Naive thymus-derived CD8-positive, alpha-beta T cell (primary cell): ENCODE data around the gene DIS3L2. TPM values are rescaled to one million over a fixed set of nuclear protein-coding genes. Genes with fewer than 3 reads are reported as not detected.

Experiments
- ATAC-seq, 2 donors: fragments of 150-1000 bp; cut with Tn5 transposase in 1 of 2; sonication (Bioruptor Pico), chemical (Tn5 transposase) in 1 of 2; 1 replicate in 1 of 2; 2 replicates in 1 of 2; pipeline ENCODE4 v1.10.0; 2021; ENCODE audit warnings: mild to moderate bottlenecking in 2 of 2, moderate library complexity in 2 of 2
- POLR2A ChIA-PET: fragments of 350-600 bp; sonication (Branson Sonifier 250); formaldehyde crosslinking; loops from one replicate; lab custom pipeline; 2021; ENCODE audit warnings: antibody characterized with exemption; lab: Charles Lee
- DNase-seq, 10 donors: peaks; one replicate each; pipeline versions ENCODE4 v3.0.0 to v3.0.0-alpha.2; 2020 to 2022
- H3K27ac Mint-ChIP-seq, 10 donors: one replicate each; pipeline ENCODE4 v1.8.0; 2020 to 2022; ENCODE audit warnings: mild to moderate bottlenecking in 10 of 10, mixed read lengths in 10 of 10, moderate library complexity in 4 of 10, inconsistent platforms in 1 of 10
- H3K27me3 Mint-ChIP-seq, 5 donors: one replicate each; pipeline ENCODE4 v1.8.0; 2021 to 2022; ENCODE audit warnings: mixed read lengths in 5 of 5
- H3K36me3 Mint-ChIP-seq, 3 donors: one replicate each; pipeline ENCODE4 v1.8.0; 2020 to 2022; ENCODE audit warnings: mixed read lengths in 3 of 3, mild to moderate bottlenecking in 2 of 3, inconsistent platforms in 1 of 3
- H3K4me1 Mint-ChIP-seq, 4 donors: one replicate each; pipeline ENCODE4 v1.8.0; 2021 to 2022; ENCODE audit warnings: mixed read lengths in 4 of 4
- H3K4me3 Mint-ChIP-seq, 10 donors: one replicate each; pipeline ENCODE4 v1.8.0; 2020 to 2022; ENCODE audit warnings: mild to moderate bottlenecking in 10 of 10, mixed read lengths in 10 of 10, moderate library complexity in 6 of 10, inconsistent platforms in 1 of 10
- H3K9me3 Mint-ChIP-seq, 9 donors: one replicate each; pipeline ENCODE4 v1.8.0; 2020 to 2022; ENCODE audit warnings: mixed read lengths in 9 of 9, mild to moderate bottlenecking in 3 of 9, inconsistent platforms in 1 of 9, moderate library complexity in 1 of 9
- polyA plus RNA-seq, 3 donors: library from polyadenylated mRNA; unstranded; fragments of 300-500 nt; fragmentation: Illumina TruSeq; gene quantifications; one replicate each; pipeline ENCODE4 v1.2.3, GENCODE V29; 2021
- total RNA-seq, 8 experiments: library from RNA in 2 of 8; stranded (reverse) in 2 of 8; gene quantifications; one replicate each; pipeline ENCODE4 v1.2.3 and lab custom pipeline; 2021 to 2026

The DIS3L2 gene
- total and polyA plus RNA-seq, 5 experiments from 2014 or later, result 12.5 to 59.1 (median 17.2) TPM

GRCh38 chr2:232342635-232343565 lies 381.4 kb downstream of the DIS3L2 start:
- Mint-ChIP-seq H3K9me3 (peaks cover 0 to 4% (median 0%) of the 10 kb centered on the region in 9 donors), H3K36me3 (no peaks in the 10 kb centered on the region), H3K27me3 (no peaks in the 10 kb centered on the region), H3K27ac (peak overlapping the region in 4 of 10 donors; percentile 14 to 73 (median 39)), H3K4me3 (no peak overlapping the region), H3K4me1 (peaks cover 10 to 25% (median 13%) of the 10 kb centered on the region in 4 donors)
- ATAC-seq (peak; percentile 33), DNase-seq (peak in 1 of 10 donors; percentile 23)
- POLR2A ChIA-PET, result no interaction called here

DNA sequence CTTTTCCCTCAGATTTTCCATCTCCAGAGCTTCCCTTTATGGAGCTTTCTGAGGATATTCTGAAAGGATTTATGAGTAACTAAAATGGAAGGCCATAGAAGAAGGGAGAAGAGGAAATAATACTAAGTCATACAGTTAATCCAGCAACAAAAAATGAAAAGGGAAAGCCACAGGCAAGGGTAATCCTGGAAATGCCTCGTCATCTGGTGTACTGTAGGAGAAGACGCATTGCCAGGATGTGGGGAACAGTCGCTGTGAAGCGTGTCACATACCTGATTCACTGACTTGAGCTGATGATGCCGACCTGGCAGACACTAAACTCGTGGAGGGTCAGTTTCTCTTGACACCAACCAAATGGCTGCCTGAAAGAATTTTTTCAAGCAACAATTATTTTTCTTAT lies 382.3 kb downstream of the DIS3L2 start:
- ATAC-seq (no peak), DNase-seq (no peak)
- peak overlapping the region in 3 of 10 donors; percentile 27 to 62 (median 47) for H3K27ac Mint-ChIP-seq

GRCh38 chr2:232345251-232345650 lies 383.7 kb downstream of the DIS3L2 start:
- Mint-ChIP-seq H3K4me1 (peaks cover 7 to 32% (median 11%) of the 10 kb centered on the region in 4 donors), H3K27me3 (peaks cover 0 to 2% (median 0%) of the 10 kb centered on the region in 5 donors), H3K36me3 (no peaks in the 10 kb centered on the region), H3K4me3 (no peak overlapping the region), H3K9me3 (peaks cover 0 to 4% (median 0%) of the 10 kb centered on the region in 9 donors), H3K27ac (peak overlapping the region in 2 of 10 donors; percentile 43 to 53)
- ATAC-seq (no peak), DNase-seq (peak in 1 of 10 donors; percentile 57)
- POLR2A ChIA-PET, result no interaction called here

More for the DNA sequence above, 382.3 kb downstream of the DIS3L2 start:
- H3K4me3 Mint-ChIP-seq, result no peak overlapping the region
- H3K4me1 Mint-ChIP-seq, result peaks cover 10 to 27% (median 13%) of the 10 kb centered on the region in 4 donors
- peaks cover 0 to 4% (median 0%) of the 10 kb centered on the region in 9 donors for H3K9me3 Mint-ChIP-seq
- H3K36me3 Mint-ChIP-seq, result no peaks in the 10 kb centered on the region
- H3K27me3 Mint-ChIP-seq, result peaks cover 0 to 2% (median 0%) of the 10 kb centered on the region in 5 donors
- POLR2A ChIA-PET, result no interaction called here

GRCh38 chr2:232347369-232347768 lies 385.9 kb downstream of the DIS3L2 start:
- peaks cover 7 to 44% (median 14%) of the 10 kb centered on the region in 4 donors for H3K4me1 Mint-ChIP-seq
- DNase-seq (no peak), ATAC-seq (no peak)
- H3K4me3 Mint-ChIP-seq, result no peak overlapping the region
- POLR2A ChIA-PET, result no interaction called here
- H3K27ac Mint-ChIP-seq, result no peak overlapping the region
- H3K36me3 Mint-ChIP-seq, result no peaks in the 10 kb centered on the region
- H3K9me3 Mint-ChIP-seq, result peaks cover 0 to 4% (median 0%) of the 10 kb centered on the region in 9 donors
- H3K27me3 Mint-ChIP-seq, result peaks cover 0 to 3% (median 0%) of the 10 kb centered on the region in 5 donors

DNA sequence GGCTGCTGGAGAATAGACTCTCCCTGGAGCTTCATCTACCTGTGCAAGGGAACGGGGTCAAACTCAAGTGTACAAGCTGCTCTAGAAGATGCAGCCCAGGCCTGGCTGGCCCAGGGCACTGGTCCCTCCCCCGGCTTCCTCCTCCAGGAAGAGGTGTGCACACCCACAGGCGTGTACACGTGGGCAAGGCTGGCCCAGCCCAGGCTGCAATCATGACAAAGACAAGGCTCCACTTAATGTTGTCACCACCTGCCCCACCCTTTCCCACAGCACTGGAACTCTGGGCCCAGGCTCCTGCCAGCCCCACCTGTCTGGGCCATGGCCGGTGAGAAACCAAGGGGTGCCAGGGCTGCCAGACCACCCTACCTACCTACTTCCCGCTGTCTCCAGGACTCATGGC lies 387.4 kb downstream of the DIS3L2 start:
- POLR2A ChIA-PET, result no interaction called here

GRCh38 chr2:232349546-232349945 lies 388.0 kb downstream of the DIS3L2 start:
- DNase-seq, result peak in 1 of 10 donors; percentile 40
- H3K4me1 Mint-ChIP-seq, result peaks cover 0 to 28% (median 5%) of the 10 kb centered on the region in 4 donors
- H3K9me3 Mint-ChIP-seq, result peaks cover 0 to 4% (median 0%) of the 10 kb centered on the region in 9 donors

More for the DNA sequence above, 387.4 kb downstream of the DIS3L2 start:
- ATAC-seq (peak in 1 of 2 donors; percentile 54), DNase-seq (peak in 1 of 10 donors; percentile 36)
- Mint-ChIP-seq H3K9me3 (peaks cover 0 to 4% (median 0%) of the 10 kb centered on the region in 9 donors), H3K27me3 (peaks cover 4 to 14% (median 10%) of the 10 kb centered on the region in 5 donors), H3K27ac (no peak overlapping the region), H3K4me1 (peaks cover 0 to 33% (median 5%) of the 10 kb centered on the region in 4 donors), H3K4me3 (no peak overlapping the region), H3K36me3 (no peaks in the 10 kb centered on the region)

DNA sequence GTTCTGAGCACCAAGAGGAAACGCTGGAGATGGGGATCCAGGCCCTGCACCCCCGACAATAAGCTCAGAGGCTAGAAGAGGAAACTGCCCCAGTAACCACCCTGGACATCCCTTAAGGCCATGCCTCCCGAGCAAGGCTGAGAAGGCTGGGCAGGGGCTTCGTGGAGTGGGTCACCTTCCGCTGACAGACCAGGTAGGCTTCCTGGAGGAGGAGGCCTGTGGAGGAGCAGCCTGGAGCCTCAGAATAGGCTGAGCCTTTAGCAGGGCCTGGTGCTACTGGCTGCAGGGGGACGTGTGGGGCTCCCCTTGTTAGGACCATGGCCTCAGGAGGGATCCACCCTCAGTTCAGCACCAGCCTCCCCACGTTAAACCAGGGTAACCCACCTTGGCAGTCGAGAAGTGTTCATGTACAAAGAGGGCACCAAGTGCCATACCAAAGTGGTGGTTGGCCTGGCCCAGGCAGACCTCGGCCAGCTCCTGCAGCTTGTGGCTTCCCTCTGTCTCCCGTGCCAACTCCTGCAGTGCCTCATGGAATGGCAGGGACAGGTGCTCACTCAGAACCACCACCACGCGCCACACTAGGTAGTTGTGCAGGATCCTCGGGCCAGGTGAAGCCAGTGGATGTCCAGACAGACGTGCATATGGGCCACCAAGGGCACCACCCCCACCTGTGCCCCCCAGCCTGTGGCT lies 388.6 kb downstream of the DIS3L2 start:
- peak overlapping the region in 1 of 10 donors; percentile 25 for H3K27ac Mint-ChIP-seq
- ATAC-seq (no peak), DNase-seq (peak in 1 of 10 donors; percentile 56)
- peaks cover 0 to 26% (median 5%) of the 10 kb centered on the region in 4 donors for H3K4me1 Mint-ChIP-seq
- H3K36me3 Mint-ChIP-seq, result no peaks in the 10 kb centered on the region
- H3K27me3 Mint-ChIP-seq, result peaks cover 6 to 21% (median 16%) of the 10 kb centered on the region in 5 donors
- H3K9me3 Mint-ChIP-seq, result peaks cover 0 to 4% (median 0%) of the 10 kb centered on the region in 9 donors
- POLR2A ChIA-PET, result no interaction called here
- H3K4me3 Mint-ChIP-seq, result peak overlapping the region in 7 of 10 donors; percentile 22 to 68 (median 31)

More at GRCh38 chr2:232349546-232349945, 388.0 kb downstream of the DIS3L2 start:
- H3K27me3 Mint-ChIP-seq, result peaks cover 6 to 20% (median 15%) of the 10 kb centered on the region in 5 donors
- H3K27ac Mint-ChIP-seq, result peak overlapping the region in 1 of 10 donors; percentile 25
- no peaks in the 10 kb centered on the region for H3K36me3 Mint-ChIP-seq
- peak overlapping the region in 1 of 10 donors; percentile 68 for H3K4me3 Mint-ChIP-seq
- no peak for ATAC-seq
- POLR2A ChIA-PET, result no interaction called here

GRCh38 chr2:232350804-232351685 lies 389.5 kb downstream of the DIS3L2 start:
- Mint-ChIP-seq H3K4me3 (peak overlapping the region in 7 of 10 donors; percentile 24 to 82 (median 54)), H3K36me3 (no peaks in the 10 kb centered on the region), H3K27me3 (peaks cover 6 to 21% (median 16%) of the 10 kb centered on the region in 5 donors), H3K9me3 (peaks cover 0 to 5% (median 0%) of the 10 kb centered on the region in 9 donors), H3K27ac (no peak overlapping the region), H3K4me1 (peaks cover 0 to 26% (median 5%) of the 10 kb centered on the region in 4 donors)
- peak; percentile 57 to 65 for ATAC-seq
- POLR2A ChIA-PET, result no interaction called here
- peak in 3 of 10 donors; percentile 21 to 62 (median 30) for DNase-seq

DNA sequence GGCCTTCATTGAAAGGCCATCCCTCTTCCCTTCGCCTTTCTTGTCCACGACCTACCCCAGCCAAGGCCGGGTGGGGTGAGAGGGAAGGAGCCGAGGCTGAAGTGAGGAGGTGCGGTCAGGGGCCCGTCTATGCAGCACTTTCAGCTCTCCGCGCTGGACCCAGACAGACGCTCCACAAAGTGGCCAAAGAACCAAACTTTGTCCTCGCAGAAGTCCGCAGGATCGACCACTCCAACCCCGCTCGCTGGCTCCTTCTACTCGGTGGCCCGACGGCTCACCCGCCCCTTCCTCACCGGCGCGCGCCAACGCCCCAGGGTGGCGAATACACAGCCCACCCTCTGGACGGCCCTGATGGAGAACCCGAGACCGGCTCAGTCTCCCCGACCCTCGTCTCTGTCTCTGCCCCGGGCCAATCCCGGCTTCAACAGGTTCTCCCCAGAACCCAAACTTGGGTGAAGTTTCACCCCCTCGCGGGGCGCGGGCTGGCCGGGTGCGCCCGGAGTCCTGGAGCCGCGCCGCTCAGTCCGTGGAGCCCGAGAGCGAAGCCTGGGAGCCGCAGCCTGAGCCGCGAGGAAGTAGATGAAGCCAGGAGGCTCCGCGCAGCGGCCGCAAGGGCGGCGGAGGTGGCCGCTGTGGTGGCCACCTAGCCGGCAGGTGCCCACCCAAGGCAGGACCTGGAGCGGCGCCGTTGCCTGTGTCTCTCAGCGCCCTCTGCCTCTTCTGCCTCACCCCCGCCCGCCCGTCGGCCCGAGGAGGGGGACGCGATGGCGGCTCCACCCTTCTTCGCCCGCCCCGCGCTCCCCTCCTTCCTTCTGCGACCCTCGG lies 390.4 kb downstream of the DIS3L2 start:
- H3K27me3 Mint-ChIP-seq, result peaks cover 6 to 21% (median 16%) of the 10 kb centered on the region in 5 donors
- peaks cover 0 to 3% (median 0%) of the 10 kb centered on the region in 9 donors for H3K9me3 Mint-ChIP-seq
- peak overlapping the region; percentile 4 to 82 (median 55) for H3K4me3 Mint-ChIP-seq
- peak; percentile 29 to 31 for ATAC-seq
- peaks cover 0 to 26% (median 5%) of the 10 kb centered on the region in 4 donors for H3K4me1 Mint-ChIP-seq
- POLR2A ChIA-PET, result no interaction called here
- H3K36me3 Mint-ChIP-seq, result no peaks in the 10 kb centered on the region
- no peak overlapping the region for H3K27ac Mint-ChIP-seq
- DNase-seq, result peak in 1 of 10 donors; percentile 57

DNA sequence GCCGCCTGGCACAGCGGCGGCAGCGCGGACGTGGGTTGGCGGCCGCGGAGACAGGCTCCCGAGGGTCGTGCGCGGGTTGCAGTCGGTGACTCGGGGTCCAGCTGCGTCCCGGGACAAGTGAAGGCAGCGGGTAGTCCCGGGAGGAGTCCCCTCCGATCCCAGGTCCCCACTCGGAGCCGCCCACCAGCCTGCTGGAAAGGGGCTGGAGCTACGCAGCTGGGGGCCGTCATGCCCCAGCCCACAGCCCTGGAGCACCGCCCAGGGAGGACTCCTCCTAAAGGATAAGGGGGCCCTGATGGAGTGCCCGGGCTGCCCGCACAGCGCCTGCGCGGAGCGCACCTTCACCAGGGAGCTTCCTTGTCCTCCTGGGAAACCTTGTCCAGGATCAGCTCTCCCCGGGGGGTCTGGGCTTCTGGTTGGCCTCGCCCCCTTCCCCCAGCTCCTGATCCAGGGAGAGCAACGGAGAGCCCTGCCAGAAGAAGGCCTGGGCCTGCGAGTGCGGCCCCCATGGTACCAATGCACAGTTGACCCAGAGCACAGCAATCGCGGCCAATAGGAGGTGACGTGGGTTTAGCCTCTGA lies 391.1 kb downstream of the DIS3L2 start:
- H3K4me1 Mint-ChIP-seq, result peaks cover 0 to 26% (median 5%) of the 10 kb centered on the region in 4 donors
- H3K36me3 Mint-ChIP-seq, result no peaks in the 10 kb centered on the region
- peaks cover 0 to 3% (median 0%) of the 10 kb centered on the region in 9 donors for H3K9me3 Mint-ChIP-seq
- ATAC-seq (no peak), DNase-seq (peak in 1 of 10 donors; percentile 60)
- H3K27ac Mint-ChIP-seq, result no peak overlapping the region
- POLR2A ChIA-PET, result no interaction called here
- H3K4me3 Mint-ChIP-seq, result peak overlapping the region in 1 of 10 donors; percentile 68
- peaks cover 6 to 21% (median 16%) of the 10 kb centered on the region in 5 donors for H3K27me3 Mint-ChIP-seq
